HG03196 (cell line): Measurements from ENCODE around the gene PRIM2.
"Not testable (repeated sequence)": the region's sequence is repeated elsewhere in the genome, so short reads cannot be mapped to it uniquely, and the experiment has no call there.

Experiments used
- ATAC-seq: cut with Tn5 transposase; IDR thresholded peaks from one replicate; pipeline ENCODE4 v1.9.1; 2021; ENCODE audit not compliant: unreplicated experiment

The PRIM2 gene

GRCh38 chr6:57577023-57577422 is 259.6 kb downstream of the PRIM2 start:
- not testable (repeated sequence) for ATAC-seq

GRCh38 chr6:57579489-57579888 is 262.1 kb downstream of the PRIM2 start:
- ATAC-seq = not testable (repeated sequence)

GRCh38 chr6:57581586-57581985 is 264.2 kb downstream of the PRIM2 start:
- not testable (repeated sequence) for ATAC-seq

- ATAC-seq = not testable (repeated sequence)
These were observed 283.7 kb downstream of the PRIM2 start for GRCh38 chr6:57601105-57601504.

GRCh38 chr6:57605303-57605702 is 287.9 kb downstream of the PRIM2 start:
- ATAC-seq = not testable (repeated sequence)

GRCh38 chr6:57606331-57606730 is 288.9 kb downstream of the PRIM2 start:
- not testable (repeated sequence) for ATAC-seq

- not testable (repeated sequence) for ATAC-seq
These were observed 293.2 kb downstream of the PRIM2 start for GRCh38 chr6:57610612-57611011.

GRCh38 chr6:57618959-57619358 is 301.5 kb downstream of the PRIM2 start:
- not testable (repeated sequence) for ATAC-seq

GRCh38 chr6:57631773-57632172 is 314.3 kb downstream of the PRIM2 start:
- ATAC-seq = not testable (repeated sequence)

GRCh38 chr6:57658526-57658925 is 341.1 kb downstream of the PRIM2 start:
- not testable (repeated sequence) for ATAC-seq

GRCh38 chr6:57659794-57660193 is 342.4 kb downstream of the PRIM2 start:
- ATAC-seq = not testable (repeated sequence)

- ATAC-seq = peak; percentile 83
These were observed 343.5 kb downstream of the PRIM2 start for GRCh38 chr6:57660940-57661339.

- ATAC-seq = not testable (repeated sequence)
These were observed 350.7 kb downstream of the PRIM2 start for GRCh38 chr6:57668108-57668507.

- ATAC-seq = not testable (repeated sequence)
These were observed 353.8 kb downstream of the PRIM2 start for GRCh38 chr6:57671237-57671636.

GRCh38 chr6:57671937-57672627 is 354.7 kb downstream of the PRIM2 start:
- ATAC-seq = not testable (repeated sequence)

GRCh38 chr6:57673281-57673680 is 355.9 kb downstream of the PRIM2 start:
- not testable (repeated sequence) for ATAC-seq

- not testable (repeated sequence) for ATAC-seq
These were observed 358.0 kb downstream of the PRIM2 start for GRCh38 chr6:57675386-57675785.

GRCh38 chr6:57696382-57696781 is 379.0 kb downstream of the PRIM2 start:
- ATAC-seq = not testable (repeated sequence)
